Femur (tissue), 1 donor: ENCODE measurements around the gene UBE3D.

Experiments used
- DNase-seq: peaks from one replicate; pipeline ENCODE4 v3.0.0-alpha.2; 2017

UBE3D gene

GRCh38 chr6:83065511-83066192, at the start of gene UBE3D:
TSS of gene UBE3D (minus strand) at chr6:83065841. CDS start at chr6:83065718, 123 bp downstream.
- peak; percentile 92 for DNase-seq

GRCh38 chr6:83114164-83114563, 48.5 kb upstream of the UBE3D start:
- no peak for DNase-seq

DNA sequence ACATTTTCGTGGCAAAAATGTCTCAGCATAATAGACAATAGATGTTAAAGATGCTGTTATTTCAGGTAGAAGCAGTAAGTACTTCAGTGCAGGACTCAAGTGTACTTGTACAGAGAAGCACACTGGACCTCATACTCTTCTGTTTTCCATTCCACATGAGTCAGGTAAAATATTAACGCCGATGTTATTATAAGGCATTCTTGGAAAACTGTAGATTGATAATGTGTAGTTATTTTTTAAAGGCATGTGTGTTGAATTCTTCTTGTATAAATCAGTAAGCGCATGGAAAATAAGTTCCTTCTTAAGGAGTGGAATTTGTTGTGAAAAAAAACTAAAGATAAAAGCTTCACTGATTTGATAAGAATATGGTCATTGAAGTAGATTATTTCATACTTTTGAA, 47.6 kb upstream of the UBE3D start:
- no peak for DNase-seq

- no peak for DNase-seq
Measured at GRCh38 chr6:83108378-83108777, 42.7 kb upstream of the UBE3D start.

DNA sequence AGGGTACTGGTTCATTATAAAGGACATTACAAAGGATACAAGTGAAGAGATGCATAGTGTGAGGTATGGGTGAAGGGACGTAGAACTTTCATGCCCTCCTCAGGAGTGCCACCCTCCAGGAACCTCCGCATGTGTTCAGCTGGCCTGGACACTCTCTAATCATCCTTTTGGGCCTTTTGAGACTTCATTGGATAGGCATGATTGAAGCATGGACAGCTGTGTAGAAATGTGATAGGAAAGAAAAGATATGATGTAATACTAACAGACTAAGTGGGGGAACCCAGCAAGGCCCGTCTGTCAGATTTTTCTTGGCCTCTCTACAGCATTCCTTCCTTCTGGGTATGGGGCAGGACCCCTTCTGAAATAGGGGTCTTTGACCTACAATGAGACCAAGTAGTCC, 32.9 kb upstream of the UBE3D start:
- no peak for DNase-seq

- DNase-seq = no peak
Measured at GRCh38 chr6:83097675-83098074, 32.0 kb upstream of the UBE3D start.

GRCh38 chr6:83097204-83097603, 31.6 kb upstream of the UBE3D start:
- no peak for DNase-seq

GRCh38 chr6:83096791-83097190, 31.1 kb upstream of the UBE3D start:
- no peak for DNase-seq

GRCh38 chr6:83092756-83093399, 27.2 kb upstream of the UBE3D start:
- DNase-seq = no peak

GRCh38 chr6:83086751-83087150, 21.1 kb upstream of the UBE3D start:
- DNase-seq = no peak

DNA sequence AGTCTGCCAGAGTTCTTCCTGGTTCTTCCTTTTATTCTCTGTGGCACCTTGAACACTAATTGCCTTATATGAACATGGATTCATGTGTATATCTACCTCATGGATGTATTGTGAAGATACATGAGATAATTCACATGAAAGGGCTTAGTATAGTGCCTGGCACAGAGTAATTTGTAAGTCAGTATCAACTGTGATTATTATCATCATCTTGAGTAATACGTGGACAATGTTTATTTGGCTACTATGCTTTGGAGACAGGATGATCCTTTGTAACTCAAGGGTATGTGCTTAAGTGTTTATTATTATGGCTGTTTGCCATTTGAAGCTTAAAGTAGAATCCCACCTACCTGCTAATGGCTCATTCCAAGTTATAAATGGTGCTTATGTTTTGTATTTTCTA, 17.8 kb upstream of the UBE3D start:
- DNase-seq = no peak

DNA sequence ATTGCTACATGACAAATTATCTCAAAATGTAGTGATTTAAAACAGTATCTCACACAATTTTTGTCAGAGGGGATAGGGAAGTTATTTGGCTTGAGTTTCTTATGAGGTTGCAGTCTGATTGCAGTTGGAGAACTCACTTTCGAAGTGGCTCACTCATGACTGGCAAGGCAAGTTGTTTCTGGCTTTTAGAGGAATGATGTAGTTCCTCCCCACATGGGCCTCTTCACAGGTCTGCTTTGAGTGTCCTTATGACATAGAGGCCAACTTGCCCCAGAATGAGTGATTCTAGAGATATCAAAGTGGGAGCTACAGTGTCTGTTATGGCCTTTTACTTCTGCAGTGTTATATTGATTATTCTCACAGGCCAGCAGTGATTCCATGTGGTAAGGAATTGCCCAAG, 8.0 kb upstream of the UBE3D start:
- no peak for DNase-seq

GRCh38 chr6:83072726-83073125, 7.1 kb upstream of the UBE3D start:
- DNase-seq = no peak

GRCh38 chr6:83071707-83072106, 6.1 kb upstream of the UBE3D start:
- DNase-seq = no peak

DNA sequence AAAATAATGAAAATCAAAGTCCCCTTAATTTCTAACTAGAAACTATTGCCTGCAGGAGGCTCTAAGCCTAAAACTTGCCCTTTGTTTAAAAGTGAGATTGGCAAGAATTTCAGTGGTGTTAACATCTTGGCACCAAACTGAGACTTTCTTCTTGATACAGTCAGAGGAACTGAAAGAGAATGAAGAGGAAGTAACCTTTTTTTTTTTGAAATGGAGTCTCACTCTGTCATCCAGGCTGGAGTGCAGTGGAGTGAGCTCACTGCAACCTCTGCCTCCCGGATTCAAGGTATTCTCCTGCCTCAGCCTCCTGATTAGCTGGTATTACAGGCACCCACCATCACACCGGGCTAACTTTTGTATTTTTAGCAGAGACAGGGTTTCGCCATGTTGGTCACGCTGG, 5.4 kb upstream of the UBE3D start:
- DNase-seq = no peak

- no peak for DNase-seq
Measured at GRCh38 chr6:83069633-83070032, 4.0 kb upstream of the UBE3D start.

DNA sequence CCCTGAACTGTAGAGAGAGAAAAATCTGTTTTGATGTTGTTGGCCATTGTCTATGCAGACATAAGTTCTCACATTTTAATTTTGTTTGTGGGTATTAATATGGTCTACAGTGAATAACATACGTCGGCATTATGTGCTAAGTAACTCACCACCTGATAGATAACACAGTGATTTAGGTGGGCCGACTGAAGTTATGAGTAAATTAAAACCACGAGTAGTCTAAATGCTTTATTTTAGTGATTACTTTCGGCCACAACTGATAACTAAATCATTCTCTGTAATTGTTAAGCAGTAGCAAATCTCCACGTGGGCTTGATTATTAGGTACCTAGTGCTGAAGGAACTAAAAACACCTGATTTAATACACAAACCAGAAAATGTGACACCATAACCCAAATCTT, 3.0 kb upstream of the UBE3D start:
- no peak for DNase-seq

DNA sequence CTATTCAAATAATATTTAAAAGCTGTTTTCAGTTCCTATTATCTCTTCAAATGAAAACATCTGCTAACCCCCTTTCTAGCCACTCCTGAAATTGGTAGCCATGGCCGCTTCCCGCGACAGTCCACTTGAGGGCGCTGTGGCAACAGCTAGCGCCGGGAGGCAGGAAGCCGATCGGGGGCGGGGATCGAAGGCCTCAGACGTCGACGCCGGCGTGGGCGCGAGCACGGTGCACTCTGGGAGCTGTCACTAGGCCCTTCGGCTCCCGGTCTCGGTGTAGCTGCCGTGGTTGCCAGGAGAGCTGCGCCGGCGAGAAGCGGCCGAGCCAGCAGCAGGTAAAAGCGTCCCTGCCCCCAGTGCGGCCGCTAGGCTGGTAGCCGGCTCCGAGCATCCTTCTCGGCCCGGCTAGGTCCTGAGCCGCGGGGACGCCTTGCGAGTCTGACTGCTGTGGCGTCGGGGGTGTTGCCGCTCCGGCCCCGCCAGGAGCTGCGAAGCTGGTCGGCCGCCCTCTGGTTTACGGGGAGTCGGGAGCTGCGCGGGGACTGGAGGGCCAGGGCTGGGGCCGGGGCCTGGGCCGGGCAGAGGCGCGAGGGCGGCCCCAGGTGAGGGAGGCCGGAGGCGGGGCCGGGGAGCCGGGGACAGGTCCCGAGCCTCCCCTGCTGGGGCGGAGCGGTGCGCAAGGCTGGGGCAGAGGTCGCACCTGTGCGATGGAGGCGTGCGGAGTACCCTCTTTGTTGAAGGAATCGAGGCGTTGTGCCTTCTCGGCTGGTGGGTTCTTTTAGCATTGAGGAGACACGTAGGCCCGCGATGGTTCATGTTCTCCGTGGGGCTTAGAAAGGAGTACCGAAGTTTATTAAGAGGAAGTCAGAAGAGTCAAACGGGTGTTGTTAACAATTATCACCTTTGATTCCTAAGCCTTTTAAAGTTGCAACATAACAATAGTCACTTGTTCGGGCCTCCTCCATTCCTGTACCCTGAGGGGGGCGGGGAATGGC, 2.1 kb upstream of the UBE3D start, which contains the start of gene DOP1A:
DOP1A (plus strand) TSS at position 224 of the 992 bp plus-strand sequence. CDS start 29,307 bp downstream, outside the sequence.
- DNase-seq = peak; percentile 96

DNA sequence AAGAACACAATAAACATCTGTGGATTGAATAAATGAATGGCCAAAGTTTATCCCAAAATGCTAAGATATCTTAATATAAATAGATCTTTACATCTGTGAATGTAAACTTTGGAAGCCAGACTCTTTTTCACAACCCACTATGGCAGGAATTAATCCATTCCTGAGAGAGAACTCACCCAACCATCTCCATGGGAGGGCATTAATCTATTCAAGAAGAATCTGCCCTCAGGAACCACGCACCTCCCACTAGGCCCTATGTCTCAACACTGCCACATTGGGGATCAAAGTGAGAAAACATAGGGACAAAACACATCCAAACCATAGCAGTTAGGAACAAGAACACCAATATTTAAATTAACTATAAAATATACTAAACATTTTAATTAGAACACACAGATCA, 3.4 kb downstream of the UBE3D start:
- no peak for DNase-seq

DNA sequence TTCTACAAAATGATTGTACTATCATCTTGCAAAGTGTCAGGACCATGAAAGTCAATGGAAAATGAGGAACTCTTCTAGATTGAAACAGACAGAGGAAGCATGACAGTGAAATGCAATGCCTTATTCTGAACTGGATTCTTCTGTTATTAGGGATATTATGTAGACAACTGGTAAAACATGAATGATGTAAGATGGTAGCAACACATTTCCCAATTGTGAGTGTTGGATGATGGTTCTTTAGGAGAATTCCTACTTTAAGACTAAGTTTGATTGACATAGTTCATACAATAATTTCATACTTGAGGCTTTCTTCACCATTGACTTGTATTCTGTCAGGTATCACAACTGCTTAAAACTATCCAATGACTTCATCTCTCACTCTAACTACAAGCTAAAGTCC, 4.5 kb downstream of the UBE3D start:
- no peak for DNase-seq

- DNase-seq = peak; percentile 52
Measured at GRCh38 chr6:83057705-83058321, 7.8 kb downstream of the UBE3D start.

- DNase-seq = peak; percentile 69
Measured at GRCh38 chr6:83055366-83055964, 10.2 kb downstream of the UBE3D start.

DNA sequence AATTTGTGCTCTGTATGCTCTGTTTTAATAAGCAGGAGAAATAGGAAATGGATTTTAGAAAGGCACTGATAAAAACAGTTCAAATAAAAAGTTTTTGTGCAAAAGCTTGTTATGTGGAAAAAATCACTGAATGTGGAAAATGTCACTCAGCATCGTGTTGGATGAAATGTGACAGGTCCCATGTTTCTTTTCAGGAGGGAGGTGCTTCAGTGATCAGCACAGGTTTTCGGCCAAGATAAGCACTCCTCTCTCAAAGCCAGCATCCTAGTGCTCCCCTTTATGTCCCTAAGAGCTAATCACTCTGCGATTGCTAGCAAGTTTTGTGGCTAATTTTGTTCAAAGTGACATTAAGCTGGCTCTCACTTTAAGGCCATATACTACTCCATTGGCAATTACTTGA, 12.0 kb downstream of the UBE3D start:
- no peak for DNase-seq
